ENCODE data around the gene HGF. TPM values are rescaled to one million over a fixed set of nuclear protein-coding genes. Genes with fewer than 3 reads are reported as not detected.

The HGF gene
- total and polyA plus RNA-seq, 4 experiments from 2014 or later: not detected

DNA sequence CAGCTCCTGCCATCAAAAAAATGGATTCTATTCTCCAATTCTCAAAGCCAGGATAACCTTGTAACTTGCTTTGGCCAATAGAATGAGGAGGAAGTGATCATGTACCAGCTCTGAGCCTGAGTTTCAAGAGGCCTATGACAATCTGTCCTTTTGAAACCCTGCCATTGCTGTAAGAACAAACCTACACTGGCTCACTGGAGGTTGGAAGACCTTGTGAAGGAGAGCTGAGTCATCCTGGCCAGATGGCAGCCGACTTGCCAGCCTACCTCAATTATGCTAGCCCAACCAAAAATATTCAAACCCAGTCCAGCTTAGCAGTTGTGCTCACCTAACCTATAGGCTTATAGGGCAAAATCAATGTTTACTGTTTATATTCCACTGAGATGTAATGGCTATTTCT, 93.0 kb downstream of the HGF start:
- Mint-ChIP-seq H3K9me3 (peaks cover 0 to 18% (median 7%) of the 10 kb centered on the region in 8 donors), H3K4me3 (no peak overlapping the region), H3K27ac (no peak overlapping the region), H3K4me1 (no peaks in the 10 kb centered on the region), H3K36me3 (no peaks in the 10 kb centered on the region), H3K27me3 (no peaks in the 10 kb centered on the region)
- no peak for DNase-seq
- H3K9me3 ChIP-seq (ENCODE audit: control insufficient read depth in 1 of 2, low read length in 2 of 2): peaks cover 0 to 3% of the 10 kb centered on the region in 2 donors
- ChIA-PET POLR2A (ENCODE audit: partially characterized antibody) (no interaction called here), CTCF (ENCODE audit: partially characterized antibody) (no interaction called here)
- no peak overlapping the region for H3K27ac ChIP-seq (ENCODE audit: low read depth, low read length)
- intact Hi-C loops (cut with micrococcal nuclease): no loop called here
- no peaks in the 10 kb centered on the region for H3K36me3 ChIP-seq (ENCODE audit: insufficient read depth, low read length)
- no peak overlapping the region for H3K4me3 ChIP-seq (ENCODE audit: low read length in 2 of 2)
- no peaks in the 10 kb centered on the region for H3K27me3 ChIP-seq (ENCODE audit: insufficient read depth, low read length)
- H3K4me1 ChIP-seq (ENCODE audit: insufficient read depth, low read length): no peaks in the 10 kb centered on the region

- CTCF ChIA-PET (ENCODE audit: partially characterized antibody): no interaction called here
- H3K4me3 Mint-ChIP-seq: no peak overlapping the region
- DNase-seq: no peak
- no peaks in the 10 kb centered on the region for H3K36me3 ChIP-seq (ENCODE audit: insufficient read depth, low read length)
- H3K27me3 ChIP-seq (ENCODE audit: insufficient read depth, low read length): no peaks in the 10 kb centered on the region
- peaks cover 0 to 18% (median 5%) of the 10 kb centered on the region in 8 donors for H3K9me3 Mint-ChIP-seq
- H3K27me3 Mint-ChIP-seq: no peaks in the 10 kb centered on the region
- POLR2A ChIA-PET (ENCODE audit: partially characterized antibody): no interaction called here
- H3K27ac Mint-ChIP-seq: no peak overlapping the region
- H3K9me3 ChIP-seq (ENCODE audit: control insufficient read depth in 1 of 2, low read length in 2 of 2): peaks cover 0 to 3% of the 10 kb centered on the region in 2 donors
- no peaks in the 10 kb centered on the region for H3K4me1 ChIP-seq (ENCODE audit: insufficient read depth, low read length)
- no peaks in the 10 kb centered on the region for H3K4me1 Mint-ChIP-seq
- no peak overlapping the region for H3K4me3 ChIP-seq (ENCODE audit: low read length in 2 of 2)
- no peak overlapping the region for H3K27ac ChIP-seq (ENCODE audit: low read depth, low read length)
- intact Hi-C loops (cut with micrococcal nuclease): no loop called here
- H3K36me3 Mint-ChIP-seq: no peaks in the 10 kb centered on the region
These were observed 93.6 kb downstream of the HGF start for GRCh38 chr7:81676105-81676811.

DNA sequence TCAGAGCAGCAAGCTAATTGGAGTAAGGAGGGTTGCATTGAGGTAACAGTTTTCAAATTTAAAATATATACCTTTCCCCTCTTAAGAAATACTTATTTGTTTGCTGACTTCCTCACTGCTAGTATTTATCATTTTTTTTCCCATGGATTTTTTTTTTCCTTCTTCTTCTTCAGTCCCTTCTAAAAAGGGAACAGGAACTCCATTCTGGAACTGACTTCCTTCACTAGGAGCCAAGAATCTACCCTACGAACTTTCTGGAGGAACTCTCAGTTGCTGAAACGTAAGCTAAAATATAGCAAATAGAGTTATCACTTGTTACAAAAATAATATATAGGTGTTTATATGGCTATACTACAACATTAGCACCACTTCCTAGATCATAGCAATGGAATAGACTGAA, 95.4 kb downstream of the HGF start:
- Mint-ChIP-seq H3K9me3 (peaks cover 0 to 21% (median 5%) of the 10 kb centered on the region in 8 donors), H3K27ac (no peak overlapping the region), H3K36me3 (no peaks in the 10 kb centered on the region), H3K4me1 (no peaks in the 10 kb centered on the region), H3K4me3 (no peak overlapping the region), H3K27me3 (no peaks in the 10 kb centered on the region)
- Histone ChIP-seq H3K4me1 (ENCODE audit: insufficient read depth, low read length) (no peaks in the 10 kb centered on the region), H3K27me3 (ENCODE audit: insufficient read depth, low read length) (no peaks in the 10 kb centered on the region), H3K9me3 (ENCODE audit: control insufficient read depth in 1 of 2, low read length in 2 of 2) (peaks cover 0 to 3% of the 10 kb centered on the region in 2 donors), H3K4me3 (ENCODE audit: low read length in 2 of 2) (no peak overlapping the region), H3K27ac (ENCODE audit: low read depth, low read length) (no peak overlapping the region), H3K36me3 (ENCODE audit: insufficient read depth, low read length) (no peaks in the 10 kb centered on the region)
- ChIA-PET POLR2A (ENCODE audit: partially characterized antibody) (no interaction called here), CTCF (ENCODE audit: partially characterized antibody) (no interaction called here)
- no peak for DNase-seq
- intact Hi-C loops (cut with micrococcal nuclease): no loop called here

GRCh38 chr7:81672872-81673271, 97.0 kb downstream of the HGF start:
- H3K9me3 ChIP-seq (ENCODE audit: control insufficient read depth in 1 of 2, low read length in 2 of 2): no peaks in the 10 kb centered on the region
- Mint-ChIP-seq H3K4me3 (no peak overlapping the region), H3K27ac (no peak overlapping the region), H3K4me1 (no peaks in the 10 kb centered on the region), H3K36me3 (no peaks in the 10 kb centered on the region), H3K9me3 (peaks cover 0 to 21% (median 6%) of the 10 kb centered on the region in 8 donors), H3K27me3 (no peaks in the 10 kb centered on the region)
- H3K36me3 ChIP-seq (ENCODE audit: insufficient read depth, low read length): no peaks in the 10 kb centered on the region
- DNase-seq: no peak
- no peak overlapping the region for H3K27ac ChIP-seq (ENCODE audit: low read depth, low read length)
- intact Hi-C loops (cut with micrococcal nuclease): no loop called here
- H3K27me3 ChIP-seq (ENCODE audit: insufficient read depth, low read length): no peaks in the 10 kb centered on the region
- H3K4me3 ChIP-seq (ENCODE audit: low read length in 2 of 2): no peak overlapping the region
- H3K4me1 ChIP-seq (ENCODE audit: insufficient read depth, low read length): no peaks in the 10 kb centered on the region
- POLR2A ChIA-PET (ENCODE audit: partially characterized antibody): no interaction called here
- CTCF ChIA-PET (ENCODE audit: partially characterized antibody): no interaction called here

DNA sequence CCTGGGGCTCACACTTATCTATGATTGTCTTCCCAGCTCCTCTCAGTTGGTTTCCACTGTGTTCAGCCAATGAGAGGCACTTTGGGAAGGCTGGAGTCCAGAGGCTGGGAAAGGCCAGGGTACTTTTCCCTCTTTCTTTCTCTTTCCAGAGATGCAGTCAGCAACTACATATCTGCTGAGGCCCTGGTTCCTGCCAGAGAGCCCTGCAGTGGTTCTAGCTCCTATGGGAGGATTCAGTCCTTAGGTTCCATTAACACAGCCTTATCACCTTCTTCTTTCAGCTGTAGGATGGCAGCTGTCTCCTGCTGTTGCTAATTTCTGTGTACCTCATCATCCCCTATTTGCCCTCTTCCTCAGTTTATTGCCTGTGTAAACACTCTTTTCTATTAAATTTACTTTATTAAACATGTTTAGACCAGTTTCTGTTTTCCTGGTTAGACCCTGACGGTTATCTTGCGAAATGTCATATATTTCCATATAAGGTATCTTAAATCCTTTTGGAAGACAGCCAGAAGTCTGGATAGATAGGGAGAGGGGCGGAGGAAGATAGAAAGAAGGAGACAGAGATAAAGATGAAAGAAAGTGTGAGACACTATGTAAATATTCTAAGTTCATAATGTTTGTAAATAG, 100.3 kb downstream of the HGF start:
- ChIA-PET POLR2A (ENCODE audit: partially characterized antibody) (no interaction called here), CTCF (ENCODE audit: partially characterized antibody) (interaction anchor here (0.6 to 1.1 kb wide), 2 partner anchors 20 to 668 kb away, joined by 3 read pairs; no protein-coding TSS in a partner anchor)
- intact Hi-C loops (cut with micrococcal nuclease): no loop called here
- H3K27me3 ChIP-seq (ENCODE audit: insufficient read depth, low read length): no peaks in the 10 kb centered on the region
- no peaks in the 10 kb centered on the region for H3K27me3 Mint-ChIP-seq
- no peak overlapping the region for H3K4me3 ChIP-seq (ENCODE audit: low read length in 2 of 2)
- H3K9me3 ChIP-seq (ENCODE audit: control insufficient read depth in 1 of 2, low read length in 2 of 2): no peaks in the 10 kb centered on the region
- no peaks in the 10 kb centered on the region for H3K36me3 Mint-ChIP-seq
- no peak overlapping the region for H3K27ac ChIP-seq (ENCODE audit: low read depth, low read length)
- no peak for DNase-seq
- no peak overlapping the region for H3K27ac Mint-ChIP-seq
- no peaks in the 10 kb centered on the region for H3K4me1 Mint-ChIP-seq
- H3K4me3 Mint-ChIP-seq: no peak overlapping the region
- H3K9me3 Mint-ChIP-seq: peaks cover 0 to 9% (median 2%) of the 10 kb centered on the region in 8 donors
- no peaks in the 10 kb centered on the region for H3K4me1 ChIP-seq (ENCODE audit: insufficient read depth, low read length)
- no peaks in the 10 kb centered on the region for H3K36me3 ChIP-seq (ENCODE audit: insufficient read depth, low read length)

GRCh38 chr7:81666209-81666608, 103.6 kb downstream of the HGF start:
- Mint-ChIP-seq H3K36me3 (no peaks in the 10 kb centered on the region), H3K4me1 (no peaks in the 10 kb centered on the region), H3K9me3 (peaks cover 0 to 11% (median 3%) of the 10 kb centered on the region in 8 donors), H3K4me3 (no peak overlapping the region), H3K27ac (no peak overlapping the region), H3K27me3 (no peaks in the 10 kb centered on the region)
- Histone ChIP-seq H3K9me3 (ENCODE audit: control insufficient read depth in 1 of 2, low read length in 2 of 2) (no peaks in the 10 kb centered on the region), H3K4me3 (ENCODE audit: low read length in 2 of 2) (no peak overlapping the region), H3K36me3 (ENCODE audit: insufficient read depth, low read length) (no peaks in the 10 kb centered on the region), H3K4me1 (ENCODE audit: insufficient read depth, low read length) (no peaks in the 10 kb centered on the region), H3K27ac (ENCODE audit: low read depth, low read length) (no peak overlapping the region), H3K27me3 (ENCODE audit: insufficient read depth, low read length) (no peaks in the 10 kb centered on the region)
- CTCF ChIA-PET (ENCODE audit: partially characterized antibody): no interaction called here
- intact Hi-C loops (cut with micrococcal nuclease): no loop called here
- DNase-seq: no peak
- POLR2A ChIA-PET (ENCODE audit: partially characterized antibody): no interaction called here

DNA sequence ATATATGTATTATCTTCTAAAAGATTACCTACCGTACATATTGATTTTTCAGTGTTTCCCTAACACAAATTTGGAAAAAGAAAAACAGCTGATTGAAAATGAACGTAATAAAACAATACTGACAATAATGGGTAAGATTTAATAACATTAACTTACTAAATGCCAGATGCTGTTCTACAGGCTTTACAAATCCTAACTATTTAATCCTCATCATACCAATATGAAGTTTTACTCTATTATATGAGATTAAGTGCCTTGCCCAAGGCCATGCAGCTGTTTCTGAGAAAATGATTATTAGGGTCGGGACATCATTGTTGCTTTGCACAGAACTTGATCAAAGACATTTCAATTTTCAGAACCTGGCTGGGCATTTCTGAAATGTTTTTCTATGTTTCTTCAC, 104.6 kb downstream of the HGF start:
- no peaks in the 10 kb centered on the region for H3K27me3 Mint-ChIP-seq
- H3K4me1 Mint-ChIP-seq: no peaks in the 10 kb centered on the region
- DNase-seq: no peak
- H3K4me3 ChIP-seq (ENCODE audit: low read length in 2 of 2): no peak overlapping the region
- no peaks in the 10 kb centered on the region for H3K9me3 ChIP-seq (ENCODE audit: control insufficient read depth in 1 of 2, low read length in 2 of 2)
- intact Hi-C loops (cut with micrococcal nuclease): no loop called here
- H3K4me3 Mint-ChIP-seq: no peak overlapping the region
- ChIA-PET POLR2A (ENCODE audit: partially characterized antibody) (no interaction called here), CTCF (ENCODE audit: partially characterized antibody) (no interaction called here)
- H3K27ac Mint-ChIP-seq: no peak overlapping the region
- no peaks in the 10 kb centered on the region for H3K4me1 ChIP-seq (ENCODE audit: insufficient read depth, low read length)
- H3K27me3 ChIP-seq (ENCODE audit: insufficient read depth, low read length): no peaks in the 10 kb centered on the region
- H3K36me3 ChIP-seq (ENCODE audit: insufficient read depth, low read length): no peaks in the 10 kb centered on the region
- no peaks in the 10 kb centered on the region for H3K36me3 Mint-ChIP-seq
- peaks cover 0 to 14% (median 8%) of the 10 kb centered on the region in 8 donors for H3K9me3 Mint-ChIP-seq
- H3K27ac ChIP-seq (ENCODE audit: low read depth, low read length): no peak overlapping the region
